ENCODE data around the gene RAB18.

Gene RAB18

DNA sequence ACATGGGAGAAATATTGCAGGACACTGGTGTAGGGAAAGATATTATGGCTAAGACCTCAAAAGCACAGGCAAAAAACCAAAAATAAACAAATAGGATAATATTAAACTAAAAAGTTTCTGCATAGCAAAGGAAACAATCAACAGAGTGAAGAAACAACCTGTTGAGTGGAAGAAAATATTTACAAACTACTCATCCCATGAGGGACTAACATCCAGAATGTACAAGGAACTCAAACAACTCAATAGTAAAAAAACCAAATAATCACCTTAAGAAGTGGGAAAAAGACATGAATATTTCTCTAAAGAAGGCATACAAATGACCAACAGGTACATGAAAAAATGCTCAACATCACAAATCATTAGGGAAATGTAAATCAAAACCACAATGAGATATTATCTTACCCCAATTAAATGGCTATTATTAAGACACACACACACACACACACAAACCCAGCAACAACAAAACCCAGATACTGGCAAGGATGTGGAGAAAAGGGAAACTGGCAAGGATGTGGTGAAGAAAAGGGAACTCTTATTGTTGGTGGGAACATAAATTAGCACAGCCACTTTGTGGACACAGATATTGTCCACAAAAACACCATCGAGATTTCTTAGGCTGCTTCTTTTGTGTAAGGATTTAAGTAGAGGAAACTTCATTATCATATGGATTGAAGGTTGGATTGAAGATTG lies 9.8 kb upstream of the RAB18 start:
- Histone ChIP-seq H4K8ac (ENCODE audit: low read depth, low read length) (no peak overlapping the region), H2BK5ac (ENCODE audit: low read length) (no peak overlapping the region), H2BK15ac (ENCODE audit: low read length) (no peak overlapping the region), H3K36me3 (replicated peaks in 1 of 2; ENCODE audit: control insufficient read depth in 2 of 2, insufficient read depth in 2 of 2, low read length in 2 of 2) (no peaks in the 10 kb centered on the region), H3K9ac (ENCODE audit: low read depth, low read length, poor library complexity) (no peak overlapping the region), H2BK12ac (ENCODE audit: low read length) (no peak overlapping the region), H3K4me3 (ENCODE audit: low read length in 2 of 2) (no peak overlapping the region), H2BK120ac (ENCODE audit: low read depth, low read length) (no peak overlapping the region), H4K91ac (ENCODE audit: low read depth, low read length, poor library complexity) (no peak overlapping the region), H2AFZ (ENCODE audit: low read length) (no peak overlapping the region), H3K18ac (ENCODE audit: low read length) (no peak overlapping the region), H3K79me1 (ENCODE audit: low read depth, low read length) (no peaks in the 10 kb centered on the region), H3K4ac (ENCODE audit: low read length) (no peak overlapping the region), H2AK5ac (ENCODE audit: low read depth, low read length) (no peak overlapping the region), H3K14ac (ENCODE audit: low read length) (no peak overlapping the region), H3K4me1 (ENCODE audit: control insufficient read depth in 2 of 2, insufficient read depth in 1 of 2, low read depth in 1 of 2, low read length in 2 of 2) (no peaks in the 10 kb centered on the region), H3K27me3 (ENCODE audit: control insufficient read depth in 3 of 3, insufficient read depth in 3 of 3, low read depth in 1 of 3, low read length in 3 of 3) (peaks cover 0 to 7% (median 0%) of the 10 kb centered on the region in 3 experiments), H3K23ac (ENCODE audit: low read depth, low read length, poor library complexity) (no peak overlapping the region), H3K4me2 (ENCODE audit: insufficient read depth, low read length, poor library complexity, severe bottlenecking) (no peak overlapping the region), H3K9me3 (replicated peaks in 1 of 2; ENCODE audit: control insufficient read depth in 2 of 2, insufficient read depth in 1 of 2, low read depth in 1 of 2, low read length in 2 of 2) (peaks cover 0 to 2% of the 10 kb centered on the region in 2 donors), H3K27ac (replicated peaks; ENCODE audit: low read length) (no peak overlapping the region)
- DNase-seq (ENCODE audit: low spot score) = no peak
- WGBS, 2 donors (ENCODE audit: extremely low coverage in 2 of 2, insufficient read length in 2 of 2, insufficient replicate concordance in 1 of 2) = no CpG with 5 or more reads among the region's 1 CpG

DNA sequence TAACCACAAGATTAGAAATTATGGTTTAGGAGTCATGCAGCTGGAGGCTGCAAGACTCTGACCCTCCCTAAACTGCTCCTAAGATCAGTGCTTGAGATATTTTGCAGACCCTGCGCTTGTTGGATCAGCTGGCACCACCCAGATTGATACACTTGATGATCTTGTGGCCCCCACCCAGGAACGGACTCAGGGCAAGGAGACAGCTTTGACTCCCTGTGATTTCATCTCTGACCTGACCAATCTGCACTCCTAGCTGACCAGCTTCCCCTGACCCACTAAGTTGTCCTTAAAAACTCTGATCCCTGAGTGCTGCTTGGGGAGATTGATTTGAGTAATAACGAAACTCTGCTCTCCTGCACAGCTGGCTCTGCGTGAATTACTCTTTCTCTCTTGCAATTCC lies 8.0 kb upstream of the RAB18 start:
- no peak overlapping the region for H2BK120ac ChIP-seq (ENCODE audit: low read depth, low read length)
- H4K8ac ChIP-seq (ENCODE audit: low read depth, low read length) = no peak overlapping the region
- no peak overlapping the region for H3K4ac ChIP-seq (ENCODE audit: low read length)
- H3K4me1 ChIP-seq (ENCODE audit: control insufficient read depth in 2 of 2, insufficient read depth in 1 of 2, low read depth in 1 of 2, low read length in 2 of 2) = no peaks in the 10 kb centered on the region
- H3K23ac ChIP-seq (ENCODE audit: low read depth, low read length, poor library complexity) = no peak overlapping the region
- no peak for DNase-seq (ENCODE audit: low spot score)
- no peaks in the 10 kb centered on the region for H3K79me1 ChIP-seq (ENCODE audit: low read depth, low read length)
- no peak overlapping the region for H3K27ac ChIP-seq (replicated peaks; ENCODE audit: low read length)
- H4K91ac ChIP-seq (ENCODE audit: low read depth, low read length, poor library complexity) = no peak overlapping the region
- H3K36me3 ChIP-seq (replicated peaks in 1 of 2; ENCODE audit: control insufficient read depth in 2 of 2, insufficient read depth in 2 of 2, low read length in 2 of 2) = no peaks in the 10 kb centered on the region
- peaks cover 0 to 17% (median 0%) of the 10 kb centered on the region in 3 experiments for H3K27me3 ChIP-seq (ENCODE audit: control insufficient read depth in 3 of 3, insufficient read depth in 3 of 3, low read depth in 1 of 3, low read length in 3 of 3)
- no peak overlapping the region for H2AK5ac ChIP-seq (ENCODE audit: low read depth, low read length)
- no peak overlapping the region for H3K4me3 ChIP-seq (ENCODE audit: low read length in 2 of 2)
- no peak overlapping the region for H3K4me2 ChIP-seq (ENCODE audit: insufficient read depth, low read length, poor library complexity, severe bottlenecking)
- H3K9ac ChIP-seq (ENCODE audit: low read depth, low read length, poor library complexity) = no peak overlapping the region
- H2BK15ac ChIP-seq (ENCODE audit: low read length) = no peak overlapping the region
- no peak overlapping the region for H3K18ac ChIP-seq (ENCODE audit: low read length)
- no peak overlapping the region for H2AFZ ChIP-seq (ENCODE audit: low read length)
- no CpG with 5 or more reads among the region's 4 CpGs for WGBS, 2 donors (ENCODE audit: extremely low coverage in 2 of 2, insufficient read length in 2 of 2, insufficient replicate concordance in 1 of 2)
- no peak overlapping the region for H3K14ac ChIP-seq (ENCODE audit: low read length)
- no peaks in the 10 kb centered on the region for H3K9me3 ChIP-seq (replicated peaks in 1 of 2; ENCODE audit: control insufficient read depth in 2 of 2, insufficient read depth in 1 of 2, low read depth in 1 of 2, low read length in 2 of 2)
- H2BK5ac ChIP-seq (ENCODE audit: low read length) = no peak overlapping the region
- no peak overlapping the region for H2BK12ac ChIP-seq (ENCODE audit: low read length)

DNA sequence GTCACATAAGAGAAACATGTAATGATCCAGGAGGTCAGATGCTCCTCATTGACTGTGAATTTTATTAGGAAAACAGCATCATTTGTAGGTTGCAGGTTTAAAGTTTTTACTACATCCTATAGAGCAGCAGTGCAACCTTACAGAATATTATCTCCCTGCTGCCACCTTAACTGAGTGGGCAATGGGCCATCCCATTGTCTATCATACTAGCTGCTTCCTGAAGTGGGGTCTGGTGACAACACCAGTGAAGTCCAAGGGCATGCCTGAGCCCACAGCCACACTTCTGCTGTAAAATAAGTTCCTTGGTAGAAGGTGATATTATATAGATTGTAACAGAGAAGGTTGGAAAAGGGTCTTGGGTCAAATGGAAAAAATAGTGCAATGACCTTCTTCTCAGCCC lies 4.0 kb upstream of the RAB18 start:
- Histone ChIP-seq H4K8ac (ENCODE audit: low read depth, low read length) (no peak overlapping the region), H2BK120ac (ENCODE audit: low read depth, low read length) (no peak overlapping the region), H3K9ac (ENCODE audit: low read depth, low read length, poor library complexity) (no peak overlapping the region), H3K79me1 (ENCODE audit: low read depth, low read length) (no peaks in the 10 kb centered on the region), H3K27me3 (ENCODE audit: control insufficient read depth in 3 of 3, insufficient read depth in 3 of 3, low read depth in 1 of 3, low read length in 3 of 3) (peaks cover 0 to 15% (median 0%) of the 10 kb centered on the region in 3 experiments), H3K36me3 (replicated peaks in 1 of 2; ENCODE audit: control insufficient read depth in 2 of 2, insufficient read depth in 2 of 2, low read length in 2 of 2) (no peaks in the 10 kb centered on the region), H3K4me3 (ENCODE audit: low read length in 2 of 2) (no peak overlapping the region), H3K4me2 (ENCODE audit: insufficient read depth, low read length, poor library complexity, severe bottlenecking) (no peak overlapping the region), H4K91ac (ENCODE audit: low read depth, low read length, poor library complexity) (no peak overlapping the region), H3K27ac (replicated peaks; ENCODE audit: low read length) (no peak overlapping the region), H3K18ac (ENCODE audit: low read length) (no peak overlapping the region), H3K4ac (ENCODE audit: low read length) (no peak overlapping the region), H3K14ac (ENCODE audit: low read length) (no peak overlapping the region), H2AFZ (ENCODE audit: low read length) (no peak overlapping the region), H3K23ac (ENCODE audit: low read depth, low read length, poor library complexity) (no peak overlapping the region), H3K4me1 (ENCODE audit: control insufficient read depth in 2 of 2, insufficient read depth in 1 of 2, low read depth in 1 of 2, low read length in 2 of 2) (no peaks in the 10 kb centered on the region), H2BK12ac (ENCODE audit: low read length) (no peak overlapping the region), H2BK15ac (ENCODE audit: low read length) (no peak overlapping the region), H2AK5ac (ENCODE audit: low read depth, low read length) (no peak overlapping the region), H3K9me3 (replicated peaks in 1 of 2; ENCODE audit: control insufficient read depth in 2 of 2, insufficient read depth in 1 of 2, low read depth in 1 of 2, low read length in 2 of 2) (no peaks in the 10 kb centered on the region), H2BK5ac (ENCODE audit: low read length) (no peak overlapping the region)
- DNase-seq (ENCODE audit: low spot score) = no peak

DNA sequence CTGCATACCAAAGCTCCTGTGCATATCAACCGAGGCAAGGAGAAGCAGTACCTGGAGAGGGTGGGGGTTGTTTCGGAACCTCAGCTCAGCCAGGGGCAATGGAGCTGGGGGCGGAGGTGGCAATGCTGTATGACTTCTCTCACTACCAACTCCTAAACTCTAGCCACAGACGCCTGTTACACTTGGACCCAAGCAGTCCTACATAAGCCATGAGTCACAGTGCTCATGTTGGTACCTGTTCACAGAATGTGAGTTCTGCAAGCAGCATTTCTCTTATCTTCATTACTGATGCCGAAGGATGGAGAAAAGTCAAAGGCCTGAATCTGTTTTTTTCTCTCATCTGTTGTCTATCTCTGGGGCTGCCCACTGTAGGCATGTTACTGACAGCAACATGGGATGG lies 3.2 kb upstream of the RAB18 start:
- Histone ChIP-seq H3K23ac (ENCODE audit: low read depth, low read length, poor library complexity) (no peak overlapping the region), H4K91ac (ENCODE audit: low read depth, low read length, poor library complexity) (no peak overlapping the region), H3K27ac (replicated peaks; ENCODE audit: low read length) (no peak overlapping the region), H3K4me2 (ENCODE audit: insufficient read depth, low read length, poor library complexity, severe bottlenecking) (no peak overlapping the region), H3K4me1 (ENCODE audit: control insufficient read depth in 2 of 2, insufficient read depth in 1 of 2, low read depth in 1 of 2, low read length in 2 of 2) (no peaks in the 10 kb centered on the region), H4K8ac (ENCODE audit: low read depth, low read length) (no peak overlapping the region), H3K14ac (ENCODE audit: low read length) (no peak overlapping the region), H2AK5ac (ENCODE audit: low read depth, low read length) (no peak overlapping the region), H3K9me3 (replicated peaks in 1 of 2; ENCODE audit: control insufficient read depth in 2 of 2, insufficient read depth in 1 of 2, low read depth in 1 of 2, low read length in 2 of 2) (no peaks in the 10 kb centered on the region), H3K9ac (ENCODE audit: low read depth, low read length, poor library complexity) (no peak overlapping the region), H3K4ac (ENCODE audit: low read length) (no peak overlapping the region), H3K4me3 (ENCODE audit: low read length in 2 of 2) (no peak overlapping the region), H3K79me1 (ENCODE audit: low read depth, low read length) (no peaks in the 10 kb centered on the region), H3K36me3 (replicated peaks in 1 of 2; ENCODE audit: control insufficient read depth in 2 of 2, insufficient read depth in 2 of 2, low read length in 2 of 2) (no peaks in the 10 kb centered on the region), H2BK15ac (ENCODE audit: low read length) (no peak overlapping the region), H3K18ac (ENCODE audit: low read length) (no peak overlapping the region), H2BK5ac (ENCODE audit: low read length) (no peak overlapping the region), H2BK120ac (ENCODE audit: low read depth, low read length) (no peak overlapping the region), H2BK12ac (ENCODE audit: low read length) (no peak overlapping the region), H2AFZ (ENCODE audit: low read length) (no peak overlapping the region), H3K27me3 (ENCODE audit: control insufficient read depth in 3 of 3, insufficient read depth in 3 of 3, low read depth in 1 of 3, low read length in 3 of 3) (peaks cover 0 to 15% (median 0%) of the 10 kb centered on the region in 3 experiments)
- WGBS, 2 donors (ENCODE audit: extremely low coverage in 2 of 2, insufficient read length in 2 of 2, insufficient replicate concordance in 1 of 2) = no CpG with 5 or more reads among the region's 5 CpGs
- DNase-seq (ENCODE audit: low spot score) = no peak

All from neuronal stem cell (in vitro differentiated cells).